ENCODE measurements around the gene PSMB8. TPM values are rescaled to one million over a fixed set of nuclear protein-coding genes. Genes with fewer than 3 reads are reported as not detected.

PSMB8 gene
- total RNA-seq (2014; rRNA removed; shearing (Covaris generic)), result 142 and 164 TPM in 2 replicates
- 194 and 216 TPM in 2 replicates for total RNA-seq (2022)
- Bru-seq, nascent RNA, result percentile 92 among the genes with signal in this experiment
- percentile 95 among the genes with signal in this experiment for BruChase-seq, experiment 1, labeled RNA remaining after a 6-hour chase
- BruChase-seq, experiment 2, labeled RNA remaining after a 2-hour chase, result percentile 88 among the genes with signal in this experiment
- long read RNA-seq, transcript PSMB8-204 (5 exons, 1,153 nt), result minor isoform, 5 of 462 reads
- long read RNA-seq, transcript PSMB8-202 (6 exons, 1,124 nt), result major isoform, 304 of 462 reads
- long read RNA-seq, transcript PSMB8-201 (6 exons, 1,351 nt), result minor isoform, 105 of 462 reads
- long read RNA-seq, partial matches to known transcripts, result 6 of 462 reads
- long read RNA-seq, other reads (novel, unspliced or antisense), result 40 of 462 reads

DNA sequence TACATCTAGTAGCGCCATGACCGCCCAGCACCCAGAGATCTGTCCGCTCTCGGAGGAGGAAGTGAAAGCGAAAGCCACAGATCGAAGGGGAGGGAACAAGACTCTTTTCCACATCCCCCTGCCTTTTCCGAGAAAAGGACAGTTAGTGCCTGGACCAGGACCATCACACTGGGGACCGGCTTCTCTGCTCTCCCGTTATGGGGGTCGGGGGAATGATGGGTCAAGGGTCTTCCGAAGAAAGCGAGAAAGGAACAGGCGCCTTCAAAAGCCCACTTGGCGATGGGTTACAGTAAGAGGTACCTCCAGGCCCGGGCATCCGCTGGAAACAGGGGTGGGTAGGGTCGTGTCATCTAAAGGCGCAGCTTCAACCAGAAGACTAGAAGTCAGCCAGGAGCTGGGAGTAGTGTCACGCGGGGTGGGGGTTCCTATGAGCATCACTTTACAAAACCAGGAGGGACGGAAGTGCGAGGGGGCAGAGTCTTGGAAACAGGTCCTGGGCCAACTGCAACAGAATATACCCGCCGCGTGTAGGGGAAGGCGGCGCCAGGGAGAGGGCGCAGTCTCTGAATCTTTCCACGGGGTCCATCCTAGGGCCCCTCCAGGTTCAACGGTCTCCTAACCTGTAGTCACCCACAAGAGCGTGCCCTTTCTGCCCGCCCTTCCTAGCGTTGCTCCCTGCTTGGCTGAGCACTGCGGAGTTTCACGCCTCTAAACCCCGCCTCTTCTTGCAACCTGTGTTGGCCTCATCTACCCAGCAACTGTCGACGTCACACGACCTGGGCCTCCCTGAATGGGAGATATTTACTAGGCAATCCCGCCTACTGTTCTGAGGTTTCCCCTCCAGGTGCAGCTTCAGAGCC, at the start of gene PSMB8:
PSMB8 (minus strand) TSS at position 69 of the 860 bp plus-strand sequence; CDS start at position 18, 51 bp downstream.
- H4K20me1 ChIP-seq (ENCODE audit: insufficient read depth, low read length), result no peaks in the 10 kb centered on the region
- CTCF ChIA-PET (ENCODE audit: unreplicated experiment), result interaction anchor here (0.6 kb wide), 1 partner anchor 104 kb away, joined by 5 read pairs; no protein-coding TSS in a partner anchor
- H3K4me3 ChIP-seq (ENCODE audit: low read depth, low read length, poor library complexity, severe bottlenecking), result peak within 1 kb of the TSS; percentile 77
- DNase-seq (ENCODE audit: low spot score), result peak; percentile 98
- H3K79me2 ChIP-seq (ENCODE audit: insufficient read depth, low read depth, low read length), result peaks cover 42% of the 10 kb centered on the region
- peak within 1 kb of the TSS; percentile 90 for H3K4me2 ChIP-seq (ENCODE audit: low read length)
- TF ChIP-seq EZH2phosphoT487 (IDR thresholded peaks at IDR 0.05; ENCODE audit: borderline replicate concordance, low read depth, low read length), result no peak
- TF ChIP-seq, protein P1, sequence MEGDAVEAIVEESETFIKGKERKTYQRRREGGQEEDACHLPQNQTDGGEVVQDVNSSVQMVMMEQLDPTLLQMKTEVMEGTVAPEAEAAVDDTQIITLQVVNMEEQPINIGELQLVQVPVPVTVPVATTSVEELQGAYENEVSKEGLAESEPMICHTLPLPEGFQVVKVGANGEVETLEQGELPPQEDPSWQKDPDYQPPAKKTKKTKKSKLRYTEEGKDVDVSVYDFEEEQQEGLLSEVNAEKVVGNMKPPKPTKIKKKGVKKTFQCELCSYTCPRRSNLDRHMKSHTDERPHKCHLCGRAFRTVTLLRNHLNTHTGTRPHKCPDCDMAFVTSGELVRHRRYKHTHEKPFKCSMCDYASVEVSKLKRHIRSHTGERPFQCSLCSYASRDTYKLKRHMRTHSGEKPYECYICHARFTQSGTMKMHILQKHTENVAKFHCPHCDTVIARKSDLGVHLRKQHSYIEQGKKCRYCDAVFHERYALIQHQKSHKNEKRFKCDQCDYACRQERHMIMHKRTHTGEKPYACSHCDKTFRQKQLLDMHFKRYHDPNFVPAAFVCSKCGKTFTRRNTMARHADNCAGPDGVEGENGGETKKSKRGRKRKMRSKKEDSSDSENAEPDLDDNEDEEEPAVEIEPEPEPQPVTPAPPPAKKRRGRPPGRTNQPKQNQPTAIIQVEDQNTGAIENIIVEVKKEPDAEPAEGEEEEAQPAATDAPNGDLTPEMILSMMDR (conservative IDR thresholded peaks at IDR 0.05; ENCODE audit: low read length), result 0 out of 2 replicates have a peak, but pooled peaks have one; percentile 9
- H3K9me3 ChIP-seq (ENCODE audit: low read length), result no peaks in the 10 kb centered on the region
- peak within 1 kb of the TSS; percentile 88 for H3K27ac ChIP-seq (ENCODE audit: low read depth, low read length, poor library complexity, severe bottlenecking)
- no peaks in the 10 kb centered on the region for H3K9me2 ChIP-seq (ENCODE audit: insufficient read depth, low read length)
- no TSS peak for BruUV-seq (replicated peaks)
- H2AFZ ChIP-seq (ENCODE audit: low read length), result peak within 1 kb of the TSS; percentile 8; the same call in 1 of the 2 replicates
- peaks cover 81% of the 10 kb centered on the region for H3K36me3 ChIP-seq (ENCODE audit: insufficient read depth, low read length)
- POLR2A ChIA-PET, result interaction anchor here (0.6 to 3.7 kb wide), 10 partner anchors 7 to 229 kb away, joined by 3 to 88 read pairs (median 5); partner anchors contain the start of genes HLA-DPA1, PSMB9 and TAP1
- intact Hi-C loops (cut with micrococcal nuclease; ENCODE audit: unreplicated experiment), result loop anchor here (1.0 to 5.0 kb wide), 5 partner anchors 10 to 128 kb away; partner anchors contain the start of genes HLA-DOB and PSMB9
- peaks cover 55% of the 10 kb centered on the region for H3K4me1 ChIP-seq (ENCODE audit: insufficient read depth, low read length, poor library complexity, severe bottlenecking)

GRCh38 chr6:32890831-32891230, 47.0 kb upstream of the PSMB8 start:
- no peak overlapping the region for H2AFZ ChIP-seq (ENCODE audit: low read length)
- ChIA-PET POLR2A (interaction anchor here (1.0 kb wide), 1 partner anchor 81 kb away, joined by 5 read pairs; no protein-coding TSS in a partner anchor), CTCF (ENCODE audit: unreplicated experiment) (no interaction called here)
- TF ChIP-seq EZH2phosphoT487 (IDR thresholded peaks at IDR 0.05; ENCODE audit: borderline replicate concordance, low read depth, low read length), result no peak
- TF ChIP-seq, protein P1 (conservative IDR thresholded peaks at IDR 0.05; ENCODE audit: low read length), result no peak
- peaks cover 28% of the 10 kb centered on the region for H3K79me2 ChIP-seq (ENCODE audit: insufficient read depth, low read depth, low read length)
- no peaks in the 10 kb centered on the region for H4K20me1 ChIP-seq (ENCODE audit: insufficient read depth, low read length)
- H3K9me2 ChIP-seq (ENCODE audit: insufficient read depth, low read length), result no peaks in the 10 kb centered on the region
- no peaks in the 10 kb centered on the region; the same call in 1 of the 2 replicates for H3K36me3 ChIP-seq (ENCODE audit: insufficient read depth, low read length)
- H3K4me1 ChIP-seq (ENCODE audit: insufficient read depth, low read length, poor library complexity, severe bottlenecking), result peaks cover 38% of the 10 kb centered on the region
- intact Hi-C loops (cut with micrococcal nuclease; ENCODE audit: unreplicated experiment), result no loop called here
- no peak for DNase-seq (ENCODE audit: low spot score)
- no TSS peak for BruUV-seq (replicated peaks)
- H3K4me3 ChIP-seq (ENCODE audit: low read depth, low read length, poor library complexity, severe bottlenecking), result peak overlapping the region; percentile 10
- no peak overlapping the region for H3K27ac ChIP-seq (ENCODE audit: low read depth, low read length, poor library complexity, severe bottlenecking)
- H3K4me2 ChIP-seq (ENCODE audit: low read length), result peak overlapping the region; percentile 18
- H3K9me3 ChIP-seq (ENCODE audit: low read length), result no peaks in the 10 kb centered on the region
